DMS 273 treated with DMSO at 0.1 percent for 48 hours (cell line): ENCODE measurements around the gene DSCAM.
"Not testable (repeated sequence)": the region's sequence is repeated elsewhere in the genome, so short reads cannot be mapped to it uniquely, and the experiment has no call there.

ENCODE experiments used
- DNase-seq: peaks from one replicate; lab custom pipeline; 2025; lab: John Stamatoyannopoulos, UW

DSCAM gene

DNA sequence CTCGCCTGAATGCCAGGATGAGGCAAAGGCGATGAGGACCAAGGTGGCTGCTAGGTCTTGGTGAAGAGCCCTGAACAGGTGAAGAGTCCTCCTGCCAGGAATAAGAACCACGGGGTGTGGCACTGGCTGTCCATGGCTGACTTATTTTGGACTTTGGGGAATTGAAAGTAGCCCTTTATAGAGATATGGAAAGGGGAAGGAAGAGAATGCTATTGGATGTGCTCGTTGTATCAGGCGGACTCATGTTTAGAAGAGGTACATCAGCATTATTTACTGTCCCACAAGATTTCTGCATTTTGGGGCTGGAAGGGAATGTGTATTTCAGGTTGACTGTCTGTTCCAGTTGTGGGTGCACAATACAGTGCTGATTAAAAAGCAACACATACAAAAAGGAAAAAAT lies 465.8 kb downstream of the DSCAM start:
- DNase-seq, result no peak

DNA sequence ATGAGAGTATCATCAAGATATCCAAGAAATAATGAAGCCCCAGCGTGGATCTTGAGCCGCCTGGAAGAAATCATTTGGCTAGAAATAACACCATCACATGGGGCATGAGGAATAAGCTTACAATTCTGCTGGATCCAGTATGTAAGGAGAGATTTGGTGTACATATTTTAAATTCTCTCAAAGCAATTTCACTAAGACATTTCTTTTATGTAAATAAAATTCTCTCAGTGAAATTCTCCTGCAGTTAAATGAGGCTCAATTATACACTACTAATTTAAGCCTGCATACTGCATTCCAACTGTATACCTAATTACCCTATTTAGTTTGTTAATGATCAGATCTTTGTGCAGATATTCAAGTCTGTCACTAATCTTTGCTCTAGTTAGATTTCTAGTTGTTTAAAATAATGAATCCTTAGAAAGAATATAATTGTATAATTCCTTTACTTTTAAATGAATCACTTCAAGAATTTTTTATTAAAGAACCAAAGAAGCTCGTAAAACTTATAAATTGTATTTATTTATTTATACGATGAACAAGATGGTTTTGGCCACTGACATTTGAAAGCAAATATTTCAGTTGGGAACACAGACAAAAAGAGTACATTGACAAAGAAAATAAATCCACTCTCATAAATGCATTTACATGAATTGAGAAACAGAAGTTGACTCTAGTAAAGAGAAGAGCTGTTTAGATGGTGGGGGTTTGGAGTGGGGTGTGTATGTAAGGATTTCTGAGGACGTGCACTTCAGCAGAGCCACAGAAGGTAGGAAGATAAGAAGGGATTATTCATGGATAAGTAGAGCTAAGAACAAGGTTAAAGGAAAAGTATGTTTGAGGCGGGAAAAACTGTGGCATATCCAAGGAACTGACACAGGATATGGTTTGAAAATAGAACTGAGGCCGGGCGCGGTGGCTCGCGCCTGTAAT lies 466.8 kb downstream of the DSCAM start:
- DNase-seq, result no peak

DNA sequence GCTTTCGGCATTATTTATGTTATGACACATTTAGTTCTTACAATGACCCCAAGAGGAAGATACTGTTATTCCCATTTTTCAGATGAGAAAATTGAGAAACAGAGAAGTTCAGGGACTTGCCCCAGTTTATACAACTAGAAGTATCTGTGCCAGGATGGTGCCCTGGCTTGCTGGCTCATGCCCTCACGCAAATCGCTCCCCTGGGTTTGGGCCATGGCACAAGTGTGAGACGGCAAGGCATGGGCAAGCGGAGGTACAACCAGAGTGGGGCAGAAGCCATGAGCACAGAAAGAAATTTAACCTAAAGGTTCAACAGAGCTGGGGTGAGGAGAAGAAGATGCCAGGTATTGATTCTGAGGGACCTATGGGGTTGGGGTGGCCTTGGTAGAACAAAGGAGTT lies 469.8 kb downstream of the DSCAM start:
- DNase-seq, result no peak

DNA sequence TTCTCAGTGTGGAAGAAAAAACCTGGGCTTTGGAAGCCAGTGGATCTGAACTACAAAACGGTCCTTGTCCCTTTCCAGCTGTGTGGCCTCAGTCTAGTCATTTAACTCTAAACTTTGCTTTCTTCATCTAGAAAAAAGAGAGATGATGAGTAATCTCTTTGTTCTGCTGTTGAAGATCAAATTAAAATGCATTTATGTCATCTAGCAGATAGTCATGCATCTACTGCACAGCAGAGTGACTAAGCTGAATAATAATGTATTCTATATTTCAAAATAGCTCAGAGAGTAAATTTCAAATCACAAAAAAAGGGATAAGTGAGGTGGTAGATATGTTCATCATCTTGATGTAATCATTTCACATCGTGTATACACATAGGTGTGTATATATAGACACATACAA lies 473.2 kb downstream of the DSCAM start:
- DNase-seq, result no peak

DNA sequence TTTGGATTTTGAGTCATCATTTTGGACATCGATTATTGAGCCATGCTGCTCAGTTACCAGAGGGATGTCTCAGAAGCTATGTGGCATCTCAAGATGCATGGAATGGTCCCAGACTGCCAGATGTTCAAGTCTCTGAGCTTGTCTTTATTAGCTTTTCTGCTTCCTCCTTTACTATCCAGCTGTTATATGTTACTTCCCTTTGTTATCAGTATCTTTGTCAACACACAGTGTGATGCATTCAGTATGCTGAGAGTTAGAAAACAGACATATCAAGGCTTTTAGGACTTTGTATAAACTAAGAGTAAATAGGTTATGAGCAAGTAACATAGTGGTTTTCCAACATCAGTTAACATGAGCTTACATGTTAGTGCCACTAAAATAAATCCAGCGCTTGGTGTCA lies 474.5 kb downstream of the DSCAM start:
- DNase-seq, result no peak

DNA sequence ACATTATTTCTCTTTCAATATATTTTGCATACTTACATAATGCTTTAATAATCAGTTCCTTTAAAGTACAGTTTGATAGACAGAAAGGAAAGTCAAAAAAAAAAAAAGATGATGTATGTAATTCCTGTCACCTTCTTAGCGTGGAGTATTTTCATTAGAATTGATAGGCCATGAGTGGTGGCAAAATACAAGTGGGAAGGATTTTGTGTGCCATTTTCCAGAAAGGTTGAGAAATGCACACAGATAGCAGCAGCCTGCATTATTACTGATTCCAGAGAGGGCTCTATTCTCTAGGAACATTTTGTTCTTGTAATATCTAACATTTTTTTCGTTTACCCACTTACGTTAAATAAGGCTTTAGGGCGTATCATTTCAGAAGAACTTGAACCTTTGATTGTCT lies 475.6 kb downstream of the DSCAM start:
- no peak for DNase-seq

DNA sequence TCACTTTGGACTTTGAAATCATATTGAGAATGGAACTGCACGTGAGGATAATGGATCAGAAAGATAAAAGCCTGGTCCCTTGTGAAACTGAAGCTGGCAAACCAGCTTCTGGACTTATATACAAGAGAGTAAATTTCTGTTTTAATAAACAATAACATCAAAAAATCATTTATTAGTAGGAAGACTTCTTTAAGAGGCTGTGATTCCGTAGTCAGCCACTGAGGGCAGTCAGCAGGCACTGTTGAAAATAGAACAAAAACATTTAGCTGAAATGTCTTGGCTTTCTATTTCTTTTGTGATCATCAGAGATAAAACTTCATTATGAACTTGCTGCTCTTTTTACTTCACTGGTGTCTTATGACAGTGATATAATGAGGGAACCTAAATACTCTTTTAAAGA lies 490.3 kb downstream of the DSCAM start:
- no peak for DNase-seq

DNA sequence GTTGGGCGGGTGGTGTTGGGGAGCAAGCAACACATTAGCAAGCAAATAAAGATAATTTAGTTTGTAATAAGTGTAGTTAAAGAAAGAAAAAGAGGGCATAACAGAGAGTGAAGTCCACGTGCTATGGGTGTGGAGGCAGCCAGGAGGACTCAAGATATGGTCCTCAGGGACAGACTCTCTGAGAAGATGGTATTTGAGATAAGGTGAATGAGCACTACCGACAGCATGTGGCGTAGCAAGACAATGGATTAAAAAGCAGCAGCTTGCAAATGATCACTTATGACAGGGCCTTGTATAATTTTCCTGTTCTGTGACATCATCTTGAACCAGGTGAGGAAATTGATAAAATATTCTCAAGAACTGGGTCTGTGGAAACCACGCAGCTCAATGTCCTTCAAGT lies 491.9 kb downstream of the DSCAM start:
- DNase-seq, result no peak

DNA sequence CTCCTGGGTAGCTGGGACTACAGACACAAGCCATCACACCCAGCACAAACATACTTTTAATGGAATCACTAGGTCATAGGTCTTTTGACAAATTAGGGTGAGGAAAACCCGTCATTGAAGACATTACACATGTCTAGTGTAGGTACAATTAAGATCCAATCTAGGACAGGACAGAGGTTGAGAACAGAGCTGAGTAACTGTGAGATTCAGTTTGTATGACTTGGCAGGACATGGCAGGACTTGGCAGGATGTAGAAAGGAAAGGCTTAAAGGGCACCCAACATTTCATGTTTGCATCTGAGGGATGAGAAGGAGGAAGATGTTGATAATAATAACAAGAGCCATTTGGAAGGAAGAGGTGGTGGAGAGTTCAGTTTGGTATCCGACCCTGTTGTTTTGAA lies 496.0 kb downstream of the DSCAM start:
- no peak for DNase-seq

DNA sequence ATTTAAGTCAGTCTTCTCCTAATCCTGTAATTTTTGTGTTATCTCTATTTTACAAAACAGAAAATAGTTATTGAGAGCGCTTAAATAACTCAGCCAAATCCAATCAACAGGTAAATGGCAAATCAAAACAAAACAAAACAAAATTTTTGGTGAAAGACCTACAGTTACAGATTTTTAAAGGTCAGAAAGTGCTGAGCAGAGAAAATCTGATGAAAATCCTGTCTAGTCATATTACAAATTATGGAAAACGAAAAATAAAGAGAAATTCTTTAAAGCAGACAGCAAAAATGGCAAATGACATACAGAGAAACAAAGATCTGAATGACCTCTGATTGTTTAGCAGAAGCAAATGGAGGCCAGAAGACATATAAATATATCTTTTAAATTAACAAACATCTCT lies 497.4 kb downstream of the DSCAM start:
- DNase-seq, result no peak

DNA sequence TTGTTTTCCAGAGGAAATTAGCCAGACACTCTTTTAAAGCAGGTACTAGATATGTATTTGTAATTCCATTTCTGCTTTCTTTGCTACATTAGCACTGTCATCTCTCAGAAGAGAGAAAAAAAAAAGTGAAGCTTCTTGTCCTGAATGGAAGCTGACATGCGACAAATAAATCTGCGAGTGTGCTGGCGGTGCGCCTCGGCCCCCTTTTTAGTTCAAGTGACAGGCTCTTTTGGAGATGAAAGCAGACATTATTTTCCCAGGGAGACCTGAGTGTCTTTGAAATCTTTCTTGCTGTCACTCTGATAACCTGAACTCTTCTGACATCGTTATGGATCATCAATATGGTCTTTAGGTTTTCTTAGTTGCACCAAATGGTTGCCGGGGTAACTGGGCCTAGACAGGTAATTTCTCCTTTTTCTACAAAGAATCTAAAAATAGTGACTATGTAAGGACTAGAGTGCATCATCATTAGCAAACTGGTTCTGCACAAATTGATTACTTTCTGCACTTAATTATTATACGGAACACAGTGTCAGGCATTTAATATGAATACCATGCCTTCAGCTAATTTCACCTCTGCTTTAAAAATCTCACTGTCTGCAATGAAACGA lies 501.1 kb downstream of the DSCAM start:
- no peak for DNase-seq

DNA sequence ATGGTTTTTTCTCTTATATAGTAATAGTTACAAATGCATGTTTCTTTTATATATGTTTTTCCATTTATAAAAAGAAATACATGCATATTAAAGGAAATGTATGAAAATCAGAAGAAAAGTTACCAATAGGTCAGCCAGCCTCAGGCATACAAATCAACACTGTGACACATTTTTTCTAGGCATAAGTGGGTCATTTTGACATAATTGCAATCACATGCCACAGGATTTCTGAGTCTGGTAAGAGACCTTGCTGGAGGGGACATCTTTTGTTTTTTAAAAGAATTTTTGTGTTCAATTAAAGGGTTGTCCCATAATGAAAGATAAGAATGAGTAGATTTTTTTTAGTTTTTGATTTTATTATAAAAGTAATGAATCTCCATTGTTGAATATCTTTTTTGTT lies 506.6 kb downstream of the DSCAM start:
- no peak for DNase-seq

DNA sequence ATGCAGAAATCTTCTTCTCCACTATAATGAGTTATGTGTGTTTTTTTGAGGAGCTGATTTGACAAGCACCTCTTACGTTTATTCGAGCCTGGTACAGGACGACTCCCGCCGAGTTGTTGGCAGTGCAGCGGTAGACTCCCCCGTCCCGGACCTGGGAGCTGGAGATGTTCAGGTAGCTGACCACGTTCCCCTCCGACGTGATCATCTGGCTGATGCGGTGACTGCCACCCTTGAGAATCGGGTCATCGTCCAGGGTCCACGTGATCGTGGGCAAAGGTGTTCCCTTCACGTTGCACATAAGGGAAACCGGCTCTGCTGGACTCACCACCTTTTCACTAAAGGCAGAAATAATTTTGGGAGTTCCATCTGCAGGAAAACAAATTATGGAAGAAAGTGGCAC lies 507.9 kb downstream of the DSCAM start:
- no peak for DNase-seq

DNA sequence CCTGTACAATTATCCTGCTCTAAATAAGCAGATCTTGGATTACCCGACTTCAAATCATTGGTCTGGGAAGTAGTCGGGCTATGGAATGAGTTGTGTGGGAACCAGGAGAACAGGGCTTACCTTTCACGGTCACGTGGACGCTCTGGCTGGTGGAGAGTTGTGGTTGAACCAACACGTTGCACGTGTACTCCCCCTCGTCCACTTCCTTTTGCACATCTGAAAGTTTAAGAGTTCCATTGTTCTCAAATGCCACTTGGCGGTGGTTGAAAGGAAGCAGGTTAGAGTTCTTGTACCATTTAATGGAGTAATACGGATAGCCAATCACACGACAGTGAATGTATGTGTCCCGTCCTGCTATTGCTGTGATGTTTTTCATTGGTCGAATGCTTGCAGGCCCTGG lies 509.0 kb downstream of the DSCAM start:
- DNase-seq, result no peak

DNA sequence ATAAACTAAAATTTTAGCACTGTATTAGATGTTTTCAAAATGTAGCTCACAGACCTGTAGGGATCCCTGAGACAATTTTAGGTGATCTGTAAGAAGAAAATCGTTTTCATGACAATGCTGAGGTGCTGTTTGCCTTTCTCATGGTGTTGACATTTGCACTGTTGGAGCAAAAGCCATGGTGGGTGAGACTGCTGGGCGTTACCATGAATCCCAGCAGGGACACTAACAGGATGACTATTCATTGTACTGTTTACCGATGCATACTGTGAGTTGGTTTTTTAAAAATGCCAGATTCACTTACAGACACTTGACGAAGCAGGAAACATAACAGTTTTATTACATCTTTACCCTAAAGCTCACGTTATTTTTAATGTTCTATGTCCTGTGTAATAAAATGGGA lies 511.3 kb downstream of the DSCAM start:
- DNase-seq, result no peak

DNA sequence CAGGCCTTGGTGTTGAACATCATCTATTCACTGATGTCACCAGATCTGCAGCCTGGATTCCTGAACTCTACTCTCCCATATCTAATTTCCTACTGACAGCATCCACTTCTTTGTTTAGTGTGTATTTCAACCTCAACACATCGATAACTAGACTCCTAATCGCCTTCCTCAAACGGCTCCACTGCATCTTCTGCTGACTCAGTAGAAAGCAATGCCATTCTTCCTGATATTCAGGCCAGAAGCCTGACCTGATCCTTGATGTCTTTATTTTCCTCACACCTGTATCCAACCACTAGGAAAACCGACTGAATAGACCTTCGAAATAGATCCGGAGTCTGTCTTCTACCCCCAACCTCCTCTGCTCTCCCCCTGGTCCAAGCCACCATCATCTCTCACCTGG lies 512.8 kb downstream of the DSCAM start:
- no peak for DNase-seq

DNA sequence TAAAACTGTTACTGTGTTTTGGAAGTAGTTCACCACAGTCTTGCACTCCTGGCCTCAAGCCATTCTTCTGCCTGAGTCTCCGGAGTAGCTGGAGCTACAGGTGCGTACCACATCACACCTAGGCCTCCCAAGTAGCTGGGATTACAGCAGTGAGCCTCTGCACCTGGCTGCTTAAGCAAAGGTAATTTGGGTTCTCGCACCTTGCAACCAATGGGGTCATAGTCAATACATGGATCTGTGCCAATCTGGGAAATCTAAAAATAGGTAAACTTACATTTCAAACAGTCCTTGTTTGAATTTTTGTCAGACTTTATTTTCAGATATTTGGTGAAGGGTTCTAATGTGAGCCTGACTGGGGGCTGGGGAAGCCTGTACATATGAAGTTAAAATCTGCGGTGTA lies 513.2 kb downstream of the DSCAM start:
- DNase-seq, result no peak

DNA sequence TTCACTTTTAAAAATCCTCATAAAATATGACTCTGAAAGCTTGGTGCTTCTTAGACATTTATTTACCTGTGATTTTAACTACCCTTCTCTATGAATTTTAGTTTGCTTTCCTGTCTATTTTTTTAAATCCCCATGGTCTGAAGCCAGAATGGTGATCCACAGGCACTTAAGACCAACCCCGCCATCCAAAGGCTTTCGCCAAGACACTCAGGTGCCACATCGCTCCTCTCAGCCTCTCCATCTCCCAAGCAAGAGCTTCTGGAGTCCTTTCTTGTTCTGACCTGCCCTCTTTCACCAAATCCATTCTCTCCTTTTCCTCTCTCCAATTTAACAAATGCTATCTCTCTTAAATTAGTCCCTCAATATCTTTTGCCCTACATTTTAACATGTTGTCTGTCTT lies 515.2 kb downstream of the DSCAM start:
- no peak for DNase-seq

DNA sequence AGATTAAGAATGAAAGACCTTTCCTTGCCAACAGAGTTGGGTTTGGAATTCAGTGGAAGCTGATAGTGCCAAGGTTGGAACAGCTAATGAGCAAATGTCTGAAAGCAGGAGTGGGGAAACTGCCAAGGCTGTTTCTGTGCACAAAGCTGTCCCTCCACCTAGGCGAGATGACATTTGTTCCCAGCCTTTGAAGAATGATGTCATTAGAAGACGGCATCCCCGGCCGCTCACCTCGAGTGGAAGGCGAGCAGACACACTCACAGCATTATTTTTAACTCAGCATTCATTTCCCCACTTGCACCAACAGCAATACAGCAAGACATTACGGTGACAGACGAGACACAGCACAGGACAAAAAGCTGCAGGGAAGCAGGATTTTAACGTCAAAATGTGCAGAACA lies 515.8 kb downstream of the DSCAM start:
- DNase-seq, result no peak

DNA sequence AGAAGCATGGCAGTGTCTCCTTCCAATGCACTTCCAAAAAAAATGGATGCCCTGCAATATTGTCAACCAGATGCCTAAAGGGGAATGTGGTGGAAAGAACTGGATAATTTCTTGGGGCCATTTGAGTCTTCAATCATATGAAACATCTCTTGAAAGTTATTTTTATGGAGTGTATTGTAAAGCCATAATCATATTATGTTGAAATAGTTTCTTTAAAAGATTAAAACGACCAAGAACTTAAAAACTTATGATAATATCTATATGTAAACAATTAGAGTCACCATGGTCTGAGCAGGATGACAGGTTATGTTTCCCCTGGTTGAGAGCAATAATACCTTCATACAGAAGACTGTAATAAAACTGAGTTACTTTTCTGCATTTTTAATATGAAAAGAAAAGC lies 522.6 kb downstream of the DSCAM start:
- DNase-seq, result no peak

DNA sequence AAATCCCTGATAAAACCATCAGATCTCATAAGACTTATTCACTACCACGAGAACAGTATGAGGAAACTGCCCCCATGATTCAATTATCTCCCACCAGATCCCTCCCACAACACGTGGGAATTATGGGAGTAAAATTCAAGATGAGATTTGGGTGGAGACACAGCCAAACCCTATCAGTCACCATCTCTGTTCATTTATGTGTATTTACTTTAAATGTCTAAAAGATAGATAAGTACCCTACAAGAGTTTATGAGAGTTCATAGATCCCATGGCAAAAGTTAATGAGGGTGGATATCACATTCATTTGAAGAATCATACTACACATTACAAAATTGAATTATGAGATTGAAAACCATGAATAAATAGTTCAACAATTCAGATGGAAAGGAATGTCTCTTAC lies 526.2 kb downstream of the DSCAM start:
- DNase-seq, result not testable (repeated sequence)

DNA sequence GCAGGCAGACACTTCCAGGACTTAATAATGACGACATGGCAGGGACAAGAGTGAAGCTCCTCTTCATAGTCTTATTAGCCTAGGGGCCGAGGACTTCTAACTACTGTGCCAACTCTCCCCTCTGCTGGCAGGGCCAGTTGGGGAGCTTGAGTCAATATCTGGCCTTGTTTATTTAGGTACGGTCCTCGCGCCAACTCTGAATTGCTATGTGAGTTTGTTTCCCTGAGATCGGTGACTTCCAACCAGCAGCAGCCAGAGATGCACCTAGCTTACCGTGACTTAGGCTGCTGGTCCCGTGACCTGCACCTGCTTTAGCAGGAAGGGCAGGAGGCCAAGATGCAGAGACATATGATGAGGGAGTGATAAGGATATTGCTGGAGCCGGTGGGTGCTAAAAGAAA lies 528.6 kb downstream of the DSCAM start:
- DNase-seq, result no peak

DNA sequence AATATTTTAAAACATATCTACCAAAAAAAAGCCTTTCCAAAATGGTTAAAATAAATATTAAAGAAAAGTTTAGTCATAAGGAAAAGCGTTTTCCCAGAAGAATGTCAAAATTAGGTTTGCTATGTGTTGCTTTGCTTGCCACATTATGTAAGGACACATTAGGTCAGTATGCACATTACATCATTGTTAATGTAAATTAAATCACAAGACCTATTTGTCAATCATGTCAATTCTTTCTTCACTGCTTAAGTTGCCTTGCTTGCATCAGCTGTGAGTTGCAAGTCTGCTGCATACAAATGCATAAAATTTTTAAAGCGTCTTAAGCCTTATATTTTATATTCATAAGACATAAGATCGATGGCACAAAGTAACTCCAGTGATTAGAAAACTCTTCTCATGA lies 530.9 kb downstream of the DSCAM start:
- DNase-seq, result no peak

DNA sequence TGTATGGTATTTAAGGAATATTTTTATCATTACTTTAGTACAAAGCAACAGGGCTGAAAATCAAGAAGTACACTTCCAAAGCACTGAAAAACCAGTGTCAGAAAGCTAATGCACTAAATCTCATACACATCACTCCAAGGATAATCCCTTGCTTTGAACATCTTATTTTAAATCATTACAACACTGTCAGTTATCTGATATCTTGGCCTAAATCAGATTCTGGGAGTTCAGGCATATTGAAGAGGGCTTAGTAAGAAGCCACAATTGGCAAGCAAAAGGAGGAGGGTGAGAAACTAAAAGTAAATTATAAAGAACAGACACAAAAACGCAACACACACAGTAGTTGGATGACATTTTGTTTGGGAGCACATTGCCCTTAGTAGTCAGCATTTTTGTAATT lies 531.3 kb downstream of the DSCAM start:
- DNase-seq, result no peak
